AG04449 (cell line): ENCODE results near the gene RAB27B.

ENCODE experiments used
- CTCF ChIA-PET: fragments of 350-600 bp; formaldehyde crosslinking; extraction: SDS; loops from one replicate; lab custom pipeline; 2021; ENCODE audit warnings: antibody characterized with exemption; lab: Yijun Ruan, JAX
- POLR2A ChIA-PET: fragments of 400-600, 350-600 bp; formaldehyde crosslinking; extraction: SDS; loops from one replicate; lab custom pipeline; 2020; ENCODE audit warnings: antibody characterized with exemption, inconsistent platforms; lab: Yijun Ruan, JAX
- DNase-seq: peaks from one replicate; pipeline ENCODE4 v3.0.0-alpha.2; 2010; ENCODE audit warnings: low read depth, low spot score
- H3K4me3 ChIP-seq: 2 replicates; pipeline ENCODE4 v1.5.1; 2011; ENCODE audit warnings: low read depth, mild to moderate bottlenecking, control low read depth, low read length
- TF ChIP-seq, protein P1 (sequence below): IDR thresholded peaks from one replicate; pipeline ENCODE4 v1.5.1; 2011; ENCODE audit warnings: mild to moderate bottlenecking, moderate library complexity, low read length, control low read depth, inconsistent platforms; ENCODE audit not compliant: insufficient read depth; ENCODE audit errors: missing control alignments

RAB27B gene

DNA sequence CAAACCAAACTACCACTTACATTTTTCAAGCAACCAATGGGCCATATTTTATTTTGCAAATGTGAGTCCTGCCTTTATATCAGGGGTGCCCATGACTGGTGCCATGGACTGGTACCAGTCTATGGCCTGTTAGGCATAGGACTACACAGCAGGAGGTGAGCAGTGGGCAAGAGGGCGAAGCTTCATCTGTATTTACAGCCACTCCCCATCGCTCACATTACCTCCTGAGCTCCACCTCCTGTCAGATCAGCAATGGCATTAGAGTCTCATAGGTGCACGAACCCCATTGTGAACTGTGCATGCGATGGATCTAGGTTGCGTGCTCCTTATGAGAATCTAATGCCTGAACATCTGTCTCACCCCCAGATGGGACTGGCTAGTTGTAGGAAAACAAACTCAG is 77.4 kb downstream of the RAB27B start:
- TF ChIP-seq, protein P1, sequence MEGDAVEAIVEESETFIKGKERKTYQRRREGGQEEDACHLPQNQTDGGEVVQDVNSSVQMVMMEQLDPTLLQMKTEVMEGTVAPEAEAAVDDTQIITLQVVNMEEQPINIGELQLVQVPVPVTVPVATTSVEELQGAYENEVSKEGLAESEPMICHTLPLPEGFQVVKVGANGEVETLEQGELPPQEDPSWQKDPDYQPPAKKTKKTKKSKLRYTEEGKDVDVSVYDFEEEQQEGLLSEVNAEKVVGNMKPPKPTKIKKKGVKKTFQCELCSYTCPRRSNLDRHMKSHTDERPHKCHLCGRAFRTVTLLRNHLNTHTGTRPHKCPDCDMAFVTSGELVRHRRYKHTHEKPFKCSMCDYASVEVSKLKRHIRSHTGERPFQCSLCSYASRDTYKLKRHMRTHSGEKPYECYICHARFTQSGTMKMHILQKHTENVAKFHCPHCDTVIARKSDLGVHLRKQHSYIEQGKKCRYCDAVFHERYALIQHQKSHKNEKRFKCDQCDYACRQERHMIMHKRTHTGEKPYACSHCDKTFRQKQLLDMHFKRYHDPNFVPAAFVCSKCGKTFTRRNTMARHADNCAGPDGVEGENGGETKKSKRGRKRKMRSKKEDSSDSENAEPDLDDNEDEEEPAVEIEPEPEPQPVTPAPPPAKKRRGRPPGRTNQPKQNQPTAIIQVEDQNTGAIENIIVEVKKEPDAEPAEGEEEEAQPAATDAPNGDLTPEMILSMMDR, result no peak
- ChIA-PET POLR2A (no interaction called here), CTCF (no interaction called here)
- no peak overlapping the region for H3K4me3 ChIP-seq
- no peak for DNase-seq

DNA sequence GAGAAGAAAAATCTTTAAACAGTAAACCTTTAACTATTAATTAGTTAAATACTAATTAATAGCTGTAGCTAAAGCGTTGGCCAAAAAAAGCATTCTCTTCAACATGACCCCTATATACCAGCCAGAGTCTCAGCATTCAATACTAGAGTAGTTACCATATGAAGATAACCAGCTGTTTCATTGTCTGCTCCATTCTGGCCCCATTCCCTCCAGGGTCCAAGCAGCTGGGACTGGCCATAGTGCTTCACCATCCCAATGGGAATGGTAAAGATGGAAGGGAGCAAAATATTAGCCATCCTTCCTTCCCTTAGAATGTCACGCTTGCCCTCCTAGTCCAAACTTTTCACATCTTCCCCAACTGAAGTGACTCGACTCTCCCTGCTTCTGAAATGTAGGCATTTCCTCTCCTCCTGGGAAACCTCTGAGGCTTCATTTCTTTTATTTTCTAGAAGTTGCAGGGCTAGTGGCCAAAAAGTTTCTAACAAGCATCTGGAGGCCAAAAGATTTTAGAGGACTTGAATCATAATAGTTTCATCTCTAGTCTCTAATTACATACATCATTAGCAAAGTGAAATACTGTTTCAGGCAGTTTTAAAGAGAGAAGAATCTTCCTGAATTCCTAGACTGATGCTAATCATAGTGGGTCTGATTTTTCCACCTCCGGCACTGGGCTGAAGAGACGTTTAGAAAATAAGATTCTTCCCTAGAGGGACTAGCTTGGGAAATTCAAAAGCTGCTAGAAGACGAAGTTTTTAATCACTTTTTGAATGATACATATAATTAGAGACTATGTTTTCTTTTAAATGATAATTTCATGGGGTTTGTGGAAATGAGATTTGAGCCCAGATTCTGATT is 78.3 kb downstream of the RAB27B start:
- ChIA-PET POLR2A (no interaction called here), CTCF (no interaction called here)
- peak; percentile 36 for DNase-seq
- no peak overlapping the region for H3K4me3 ChIP-seq
- TF ChIP-seq, protein P1, result no peak

DNA sequence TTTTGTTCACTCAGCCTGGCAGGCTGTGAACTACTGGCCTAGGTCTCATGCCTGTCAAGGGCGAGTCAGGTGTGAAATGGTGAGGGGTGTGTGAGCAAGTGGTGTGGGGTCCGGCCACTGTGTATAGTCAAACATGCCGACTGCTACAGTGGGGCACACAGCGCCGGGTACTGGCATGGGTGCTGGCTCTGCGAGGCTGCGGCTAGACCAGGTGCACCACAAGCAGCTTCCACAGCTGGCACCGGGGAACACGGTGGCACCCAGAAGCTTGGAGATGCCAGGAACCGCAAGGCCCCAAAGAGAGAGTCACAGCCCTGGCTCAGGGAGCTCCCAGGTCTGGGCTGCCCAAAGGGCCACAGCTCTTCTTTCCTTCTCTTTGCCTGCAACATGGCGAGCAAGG is 81.3 kb downstream of the RAB27B start:
- CTCF ChIA-PET, result no interaction called here
- POLR2A ChIA-PET, result no interaction called here
- DNase-seq, result no peak
- TF ChIP-seq, protein P1, result no peak
- H3K4me3 ChIP-seq, result no peak overlapping the region

DNA sequence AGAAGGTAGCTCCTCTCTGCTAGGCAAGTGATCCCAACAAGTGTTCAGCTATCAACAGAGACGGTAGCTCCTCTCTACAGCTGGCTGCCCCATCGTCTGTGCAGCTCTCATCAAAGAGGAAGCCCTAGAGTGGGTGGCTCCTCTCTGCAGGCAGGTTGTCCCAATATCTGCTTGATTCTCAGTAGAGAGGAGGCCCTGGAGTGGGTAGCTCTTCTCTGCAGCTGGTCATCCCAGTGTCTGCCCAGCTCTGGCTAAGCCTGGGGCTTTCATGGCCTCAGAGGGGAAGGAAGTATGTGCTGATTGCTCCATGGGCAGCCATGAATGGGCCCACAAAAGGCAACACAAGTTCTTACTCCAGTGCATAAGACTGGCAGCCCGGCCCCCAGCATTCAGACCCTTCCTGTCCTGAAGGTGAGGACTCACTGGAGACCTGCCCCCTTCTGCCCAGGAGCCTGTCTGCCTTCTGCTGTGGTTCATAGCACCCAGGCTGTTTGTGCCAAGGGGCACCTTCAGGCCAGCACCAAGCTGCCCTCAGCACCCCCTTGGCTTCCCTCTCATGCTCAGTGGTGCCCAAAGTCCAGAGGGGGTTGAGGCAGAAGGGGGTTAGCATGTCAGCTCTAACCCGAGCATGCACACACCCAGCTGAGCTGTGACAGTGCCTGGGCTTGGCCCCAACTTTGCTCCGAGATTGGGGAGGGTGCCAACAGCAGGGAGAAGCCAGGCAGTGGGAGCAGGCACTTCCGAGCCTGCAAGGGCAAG is 82.1 kb downstream of the RAB27B start:
- CTCF ChIA-PET, result interaction anchor here (1.7 kb wide), 1 partner anchor 25 kb away, joined by 3 read pairs; no protein-coding TSS in a partner anchor
- TF ChIP-seq, protein P1, result no peak
- DNase-seq, result no peak
- H3K4me3 ChIP-seq, result no peak overlapping the region
- POLR2A ChIA-PET, result no interaction called here

DNA sequence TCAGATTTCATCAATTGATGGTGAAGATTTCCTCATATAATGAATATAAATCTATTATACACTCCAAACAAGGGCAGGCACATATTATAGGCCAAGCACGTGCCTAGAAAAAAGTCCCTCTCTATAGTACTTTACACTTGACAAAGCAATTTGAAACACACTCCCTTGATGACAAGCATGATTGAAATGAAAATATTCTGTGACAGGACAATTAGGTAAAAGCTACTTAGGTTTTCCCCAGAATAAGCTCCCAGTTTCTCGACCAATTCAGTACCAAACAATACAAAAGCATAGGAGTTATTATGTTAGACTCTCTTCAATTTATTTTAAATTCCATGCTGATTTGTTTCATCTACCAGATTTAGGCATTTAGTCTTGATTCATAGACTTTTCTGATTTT is 83.3 kb downstream of the RAB27B start:
- ChIA-PET POLR2A (no interaction called here), CTCF (interaction anchor here (1.7 kb wide), 1 partner anchor 24 kb away, joined by 3 read pairs; no protein-coding TSS in a partner anchor)
- no peak for DNase-seq
- TF ChIP-seq, protein P1, result no peak
- H3K4me3 ChIP-seq, result no peak overlapping the region

DNA sequence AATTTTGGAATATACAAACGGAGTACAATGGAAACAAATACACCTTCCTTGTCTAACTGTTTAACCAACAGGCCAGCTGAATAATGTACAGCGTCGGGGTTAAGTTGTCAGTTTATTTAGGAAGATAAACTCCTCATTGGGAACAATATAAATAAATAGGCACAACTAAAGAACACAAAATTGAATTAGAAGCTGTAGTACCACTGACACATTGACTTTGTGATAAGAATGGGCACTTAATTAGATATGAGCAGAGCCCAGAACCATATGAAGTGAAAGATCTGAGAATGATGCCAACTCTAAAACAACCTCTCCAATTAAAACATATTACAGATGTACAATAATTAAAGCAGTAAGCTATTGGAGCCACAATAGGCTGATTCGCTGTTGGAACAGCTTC is 86.5 kb downstream of the RAB27B start:
- TF ChIP-seq, protein P1, result no peak
- no peak overlapping the region for H3K4me3 ChIP-seq
- ChIA-PET POLR2A (no interaction called here), CTCF (no interaction called here)
- no peak for DNase-seq
